NCI-H1048 (cell line): ENCODE results near the gene PCDHA5.
"Not testable (repeated sequence)": the region's sequence is repeated elsewhere in the genome, so short reads cannot be mapped to it uniquely, and the experiment has no call there.

Experiments
- DNase-seq: peaks from one replicate; lab custom pipeline; 2025; lab: John Stamatoyannopoulos, UW

Gene PCDHA5

GRCh38 chr5:140823475-140823874 is 2.1 kb downstream of the PCDHA5 start:
- DNase-seq: no peak

- no peak for DNase-seq
These were observed 6.4 kb downstream of the PCDHA5 start, which contains the start of gene PCDHA6 for GRCh38 chr5:140827704-140828361. Gene PCDHA6, plus strand, starts transcription at chr5:140827960. Its CDS starts 132 bp downstream, at chr5:140828092.

GRCh38 chr5:140828362-140828737 is 6.9 kb downstream of the PCDHA5 start:
- no peak for DNase-seq

DNA sequence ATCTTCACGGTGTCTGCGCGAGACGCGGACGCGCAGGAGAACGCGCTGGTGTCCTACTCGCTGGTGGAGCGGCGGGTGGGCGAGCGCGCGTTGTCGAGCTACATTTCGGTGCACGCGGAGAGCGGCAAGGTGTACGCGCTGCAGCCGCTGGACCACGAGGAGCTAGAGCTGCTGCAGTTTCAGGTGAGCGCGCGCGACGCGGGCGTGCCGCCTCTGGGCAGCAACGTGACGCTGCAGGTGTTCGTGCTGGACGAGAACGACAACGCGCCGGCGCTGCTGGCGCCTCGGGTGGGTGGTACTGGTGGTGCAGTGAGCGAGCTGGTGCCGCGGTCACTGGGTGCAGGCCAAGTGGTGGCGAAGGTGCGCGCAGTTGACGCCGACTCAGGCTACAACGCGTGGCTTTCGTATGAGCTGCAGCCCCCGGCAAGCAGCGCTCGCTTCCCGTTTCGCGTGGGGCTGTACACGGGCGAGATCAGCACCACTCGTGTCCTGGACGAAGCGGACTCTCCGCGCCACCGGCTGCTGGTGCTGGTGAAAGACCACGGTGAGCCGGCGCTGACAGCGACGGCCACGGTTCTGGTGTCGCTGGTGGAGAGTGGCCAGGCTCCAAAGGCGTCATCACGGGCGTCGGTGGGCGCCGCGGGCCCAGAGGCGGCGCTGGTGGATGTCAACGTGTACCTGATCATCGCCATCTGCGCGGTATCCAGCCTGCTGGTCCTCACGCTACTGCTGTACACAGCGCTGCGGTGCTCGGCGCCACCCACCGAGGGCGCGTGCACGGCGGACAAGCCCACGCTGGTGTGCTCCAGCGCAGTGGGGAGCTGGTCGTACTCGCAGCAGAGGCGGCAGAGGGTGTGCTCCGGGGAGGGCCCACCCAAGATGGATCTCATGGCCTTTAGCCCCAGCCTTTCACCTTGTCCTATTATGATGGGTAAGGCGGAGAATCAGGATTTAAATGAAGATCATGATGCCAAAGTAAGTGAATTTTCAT is 8.4 kb downstream of the PCDHA5 start:
- not testable (repeated sequence) for DNase-seq

GRCh38 chr5:140833993-140834392 is 12.6 kb downstream of the PCDHA5 start, which contains the start of gene PCDHA7:
Gene PCDHA7, plus strand, starts transcription at chr5:140834269. Its CDS starts 115 bp downstream, at chr5:140834384.
- no peak for DNase-seq

- not testable (repeated sequence) for DNase-seq
These were observed 13.1 kb downstream of the PCDHA5 start for GRCh38 chr5:140834439-140835008.

DNA sequence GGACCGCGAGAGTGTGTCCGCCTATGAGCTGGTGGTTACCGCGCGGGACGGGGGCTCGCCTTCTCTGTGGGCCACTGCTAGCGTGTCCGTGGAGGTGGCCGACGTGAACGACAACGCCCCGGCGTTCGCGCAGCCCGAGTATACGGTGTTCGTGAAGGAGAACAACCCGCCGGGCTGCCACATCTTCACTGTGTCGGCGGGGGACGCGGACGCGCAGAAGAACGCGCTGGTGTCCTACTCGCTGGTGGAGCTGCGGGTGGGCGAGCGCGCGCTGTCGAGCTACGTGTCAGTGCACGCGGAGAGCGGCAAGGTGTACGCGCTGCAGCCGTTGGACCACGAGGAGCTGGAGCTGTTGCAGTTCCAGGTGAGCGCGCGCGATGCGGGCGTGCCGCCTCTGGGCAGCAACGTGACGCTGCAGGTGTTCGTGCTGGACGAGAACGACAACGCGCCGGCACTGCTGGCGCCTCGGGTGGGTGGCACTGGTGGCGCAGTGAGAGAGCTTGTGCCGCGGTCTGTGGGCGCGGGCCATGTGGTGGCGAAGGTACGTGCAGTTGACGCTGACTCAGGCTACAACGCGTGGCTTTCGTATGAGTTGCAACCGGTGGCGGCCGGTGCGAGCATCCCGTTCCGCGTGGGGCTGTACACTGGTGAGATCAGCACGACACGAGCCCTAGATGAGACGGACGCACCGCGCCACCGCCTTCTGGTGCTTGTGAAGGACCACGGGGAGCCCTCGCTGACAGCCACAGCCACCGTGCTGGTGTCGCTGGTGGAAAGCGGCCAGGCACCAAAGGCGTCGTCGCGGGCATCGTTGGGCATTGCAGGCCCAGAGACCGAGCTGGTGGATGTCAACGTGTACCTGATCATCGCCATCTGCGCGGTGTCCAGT is 14.5 kb downstream of the PCDHA5 start:
- DNase-seq: no peak

- DNase-seq: no peak
These were observed 19.9 kb downstream of the PCDHA5 start, which contains the start of gene PCDHA8 for GRCh38 chr5:140840978-140841962. Gene PCDHA8, plus strand, starts transcription at chr5:140841187. Its CDS starts 135 bp downstream, at chr5:140841322.

DNA sequence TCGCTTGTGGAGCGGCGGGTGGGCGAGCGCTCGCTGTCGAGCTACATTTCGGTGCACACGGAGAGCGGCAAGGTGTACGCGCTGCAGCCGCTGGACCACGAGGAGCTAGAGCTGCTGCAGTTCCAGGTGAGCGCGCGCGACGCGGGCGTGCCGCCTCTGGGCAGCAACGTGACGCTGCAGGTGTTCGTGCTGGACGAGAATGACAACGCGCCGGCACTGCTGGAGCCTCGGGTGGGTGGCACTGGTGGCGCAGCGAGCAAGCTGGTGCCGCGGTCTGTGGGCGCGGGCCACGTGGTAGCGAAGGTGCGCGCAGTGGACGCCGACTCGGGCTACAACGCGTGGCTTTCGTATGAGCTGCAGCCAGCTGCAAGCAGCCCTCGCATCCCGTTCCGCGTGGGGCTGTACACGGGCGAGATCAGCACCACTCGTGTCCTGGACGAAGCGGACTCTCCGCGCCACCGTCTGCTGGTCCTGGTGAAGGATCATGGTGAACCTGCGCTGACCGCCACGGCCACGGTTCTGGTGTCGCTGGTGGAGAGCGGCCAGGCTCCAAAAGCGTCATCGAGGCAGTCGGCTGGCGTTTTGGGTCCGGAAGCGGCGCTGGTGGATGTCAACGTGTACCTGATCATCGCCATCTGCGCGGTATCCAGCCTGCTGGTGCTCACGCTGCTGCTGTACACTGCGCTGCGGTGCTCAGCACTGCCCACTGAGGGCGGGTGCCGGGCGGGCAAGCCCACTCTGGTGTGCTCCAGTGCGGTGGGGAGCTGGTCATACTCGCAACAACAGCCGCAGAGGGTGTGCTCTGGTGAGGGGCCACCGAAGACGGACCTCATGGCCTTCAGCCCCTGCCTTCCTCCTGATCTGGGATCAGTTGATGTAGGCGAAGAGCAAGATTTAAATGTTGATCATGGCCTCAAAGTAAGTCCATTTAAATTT is 21.7 kb downstream of the PCDHA5 start:
- DNase-seq: no peak

DNA sequence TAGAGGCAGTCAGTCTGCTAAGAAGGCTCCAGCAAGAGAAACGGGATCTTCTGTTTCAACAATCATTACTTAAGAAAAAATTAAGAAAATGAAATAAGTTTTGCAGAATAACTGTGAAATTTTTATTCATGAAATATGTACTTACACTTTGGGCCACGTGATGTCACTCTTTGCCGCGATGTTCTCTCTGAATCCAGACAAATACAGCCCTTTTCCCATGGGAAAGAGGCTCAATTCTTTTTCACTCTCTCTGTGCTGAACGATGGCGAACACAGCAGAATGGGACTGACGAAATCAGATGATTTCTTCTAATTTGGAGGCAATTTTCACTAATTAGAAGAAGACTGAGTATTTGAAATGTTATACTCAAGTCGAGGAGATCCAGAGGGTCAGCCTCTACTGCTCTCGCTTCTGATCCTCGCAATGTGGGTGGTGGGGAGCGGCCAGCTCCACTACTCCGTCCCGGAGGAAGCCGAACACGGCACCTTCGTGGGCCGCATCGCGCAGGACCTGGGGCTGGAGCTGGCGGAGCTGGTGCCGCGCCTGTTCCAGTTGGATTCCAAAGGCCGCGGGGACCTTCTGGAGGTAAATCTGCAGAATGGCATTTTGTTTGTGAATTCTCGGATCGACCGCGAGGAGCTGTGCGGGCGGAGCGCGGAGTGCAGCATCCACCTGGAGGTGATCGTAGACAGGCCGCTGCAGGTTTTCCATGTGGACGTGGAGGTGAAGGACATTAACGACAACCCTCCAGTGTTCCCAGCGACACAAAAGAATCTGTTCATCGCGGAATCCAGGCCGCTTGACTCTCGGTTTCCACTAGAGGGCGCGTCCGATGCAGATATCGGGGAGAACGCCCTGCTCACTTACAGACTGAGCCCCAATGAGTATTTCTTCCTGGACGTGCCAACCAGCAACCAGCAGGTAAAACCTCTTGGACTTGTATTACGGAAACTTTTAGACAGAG is 27.0 kb downstream of the PCDHA5 start, which contains the start of gene PCDHA9:
Gene PCDHA9, plus strand, starts transcription at position 244 of the 964 bp plus-strand sequence. Its CDS starts 114 bp downstream, at position 358.
- DNase-seq: not testable (repeated sequence)

DNA sequence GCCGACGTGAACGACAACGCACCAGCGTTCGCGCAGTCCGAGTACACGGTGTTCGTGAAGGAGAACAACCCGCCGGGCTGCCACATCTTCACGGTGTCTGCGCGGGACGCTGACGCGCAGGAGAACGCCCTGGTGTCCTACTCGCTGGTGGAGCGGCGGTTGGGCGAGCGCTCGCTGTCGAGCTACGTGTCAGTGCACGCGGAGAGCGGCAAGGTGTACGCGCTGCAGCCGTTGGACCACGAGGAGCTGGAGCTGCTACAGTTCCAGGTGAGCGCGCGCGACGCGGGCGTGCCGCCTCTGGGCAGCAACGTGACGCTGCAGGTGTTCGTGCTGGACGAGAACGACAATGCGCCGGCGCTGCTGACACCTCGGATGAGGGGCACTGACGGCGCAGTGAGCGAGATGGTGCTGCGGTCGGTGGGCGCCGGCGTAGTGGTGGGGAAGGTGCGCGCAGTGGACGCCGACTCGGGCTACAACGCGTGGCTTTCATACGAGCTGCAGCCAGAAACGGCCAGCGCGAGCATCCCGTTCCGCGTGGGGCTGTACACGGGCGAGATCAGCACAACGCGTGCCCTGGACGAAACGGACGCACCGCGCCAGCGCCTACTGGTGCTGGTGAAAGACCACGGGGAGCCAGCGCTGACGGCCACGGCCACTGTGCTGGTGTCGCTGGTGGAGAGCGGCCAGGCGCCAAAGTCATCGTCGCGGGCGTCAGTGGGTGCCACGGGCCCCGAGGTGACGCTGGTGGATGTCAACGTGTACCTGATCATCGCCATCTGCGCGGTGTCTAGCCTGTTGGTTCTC is 28.6 kb downstream of the PCDHA5 start:
- not testable (repeated sequence) for DNase-seq

GRCh38 chr5:140855772-140856674 is 34.6 kb downstream of the PCDHA5 start, which contains the start of gene PCDHA10:
Gene PCDHA10, plus strand, starts transcription at chr5:140855897. Its CDS starts 152 bp downstream, at chr5:140856049.
- no peak for DNase-seq

DNA sequence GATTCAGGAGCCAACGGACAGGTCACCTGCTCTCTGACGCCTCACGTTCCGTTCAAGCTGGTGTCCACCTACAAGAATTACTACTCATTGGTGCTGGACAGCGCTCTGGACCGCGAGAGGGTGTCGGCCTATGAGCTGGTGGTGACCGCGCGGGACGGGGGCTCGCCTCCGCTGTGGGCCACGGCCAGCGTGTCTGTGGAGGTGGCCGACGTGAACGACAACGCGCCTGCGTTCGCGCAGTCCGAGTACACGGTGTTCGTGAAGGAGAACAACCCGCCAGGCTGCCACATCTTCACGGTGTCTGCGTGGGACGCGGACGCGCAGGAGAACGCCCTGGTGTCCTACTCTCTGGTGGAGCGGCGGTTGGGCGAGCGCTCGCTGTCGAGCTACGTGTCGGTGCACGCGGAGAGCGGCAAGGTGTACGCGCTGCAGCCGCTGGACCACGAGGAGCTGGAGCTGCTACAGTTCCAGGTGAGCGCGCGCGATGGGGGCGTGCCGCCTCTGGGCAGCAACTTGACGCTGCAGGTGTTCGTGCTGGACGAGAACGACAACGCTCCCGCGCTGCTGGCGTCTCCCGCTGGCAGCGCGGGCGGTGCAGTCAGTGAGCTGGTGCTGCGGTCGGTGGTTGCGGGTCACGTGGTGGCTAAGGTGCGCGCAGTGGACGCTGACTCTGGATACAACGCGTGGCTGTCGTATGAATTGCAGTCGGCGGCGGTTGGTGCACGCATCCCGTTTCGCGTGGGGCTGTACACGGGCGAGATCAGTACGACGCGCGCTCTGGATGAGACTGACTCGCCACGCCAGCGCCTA is 36.0 kb downstream of the PCDHA5 start:
- no peak for DNase-seq

GRCh38 chr5:140857987-140858240 is 36.5 kb downstream of the PCDHA5 start:
- DNase-seq: no peak
